C4-2B (cell line): ENCODE measurements around the gene CEACAM20.

ENCODE experiments used
- ZFX ChIP-seq: fragments of 450-650 bp; IDR thresholded peaks from 2 replicates; pipeline ENCODE4 v1.6.1; 2017
- TF ChIP-seq, protein P1 (sequence below): fragments of 450-650 bp; conservative IDR thresholded peaks from 2 replicates; pipeline ENCODE4 v1.5.1; 2017; ENCODE audit warnings: mild to moderate bottlenecking

DNA sequence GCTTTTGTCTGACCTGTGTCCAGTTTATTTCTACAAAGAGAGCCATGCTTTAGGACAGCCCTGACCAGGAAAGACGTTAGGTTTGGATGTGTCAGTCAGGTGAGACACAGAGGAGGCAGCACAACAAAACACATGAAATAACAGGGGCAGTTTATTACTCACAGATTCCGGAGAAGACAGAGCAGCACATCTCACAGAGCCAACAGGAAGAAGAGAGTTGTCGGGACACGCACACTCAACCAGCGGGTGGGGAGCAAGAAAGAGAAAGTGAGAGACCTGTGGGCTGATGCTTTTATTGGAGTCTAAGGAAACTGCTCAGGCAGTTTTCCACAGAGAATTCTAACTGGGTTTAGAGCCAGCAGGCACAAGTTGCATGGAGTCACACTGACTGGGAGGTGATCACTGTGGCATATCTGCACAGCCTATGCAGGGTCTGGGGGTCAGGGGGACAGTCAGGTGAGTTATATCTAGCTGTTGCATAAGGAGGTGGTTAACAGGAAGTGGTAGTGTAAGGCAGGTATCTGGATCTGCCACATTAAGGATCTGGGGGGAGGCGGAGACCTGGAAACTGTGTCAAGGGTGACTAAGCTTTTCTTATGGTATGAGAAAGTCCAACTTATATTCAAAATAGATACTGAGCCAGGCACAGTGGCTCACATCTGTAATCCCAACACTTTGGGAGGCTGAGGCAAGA lies 24.1 kb upstream of the CEACAM20 start:
- TF ChIP-seq, protein P1, sequence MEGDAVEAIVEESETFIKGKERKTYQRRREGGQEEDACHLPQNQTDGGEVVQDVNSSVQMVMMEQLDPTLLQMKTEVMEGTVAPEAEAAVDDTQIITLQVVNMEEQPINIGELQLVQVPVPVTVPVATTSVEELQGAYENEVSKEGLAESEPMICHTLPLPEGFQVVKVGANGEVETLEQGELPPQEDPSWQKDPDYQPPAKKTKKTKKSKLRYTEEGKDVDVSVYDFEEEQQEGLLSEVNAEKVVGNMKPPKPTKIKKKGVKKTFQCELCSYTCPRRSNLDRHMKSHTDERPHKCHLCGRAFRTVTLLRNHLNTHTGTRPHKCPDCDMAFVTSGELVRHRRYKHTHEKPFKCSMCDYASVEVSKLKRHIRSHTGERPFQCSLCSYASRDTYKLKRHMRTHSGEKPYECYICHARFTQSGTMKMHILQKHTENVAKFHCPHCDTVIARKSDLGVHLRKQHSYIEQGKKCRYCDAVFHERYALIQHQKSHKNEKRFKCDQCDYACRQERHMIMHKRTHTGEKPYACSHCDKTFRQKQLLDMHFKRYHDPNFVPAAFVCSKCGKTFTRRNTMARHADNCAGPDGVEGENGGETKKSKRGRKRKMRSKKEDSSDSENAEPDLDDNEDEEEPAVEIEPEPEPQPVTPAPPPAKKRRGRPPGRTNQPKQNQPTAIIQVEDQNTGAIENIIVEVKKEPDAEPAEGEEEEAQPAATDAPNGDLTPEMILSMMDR, result no peak
- no peak for TF ChIP-seq ZFX
